OCI-LY3 (cell line): ENCODE results near the gene TUBA1C.

Experiments
- CTCF ChIP-seq: fragments of 200-600, 300-600 bp; sonication (generic); IDR thresholded peaks from 2 replicates; pipeline ENCODE4 v1.5.1; 2014; ENCODE audit warnings: antibody characterized with exemption, low read length, low read depth
- EZH2phosphoT487 ChIP-seq: fragments of 200-600 bp; shearing (Covaris generic); IDR thresholded peaks from 2 replicates; pipeline ENCODE4 v1.6.1; 2018; ENCODE audit warnings: antibody characterized with exemption, mixed run types, low read depth

GRCh38 chr12:49233842-49234526 lies 30.9 kb upstream of the TUBA1C start:
- no peak for TF ChIP-seq EZH2phosphoT487
- TF ChIP-seq CTCF, result no peak
